HCT116 (cell line): ENCODE results near the gene LAS1L.

ENCODE experiments used
- EZH2 ChIP-seq: fragments of 200-600 bp; sonication (generic); IDR thresholded peaks from 2 replicates; pipeline ENCODE4 v1.6.1; 2017; ENCODE audit warnings: antibody characterized with exemption, mixed run types
- EZH2phosphoT487 ChIP-seq: fragments of 200-600 bp; IDR thresholded peaks from 2 replicates; pipeline ENCODE4 v1.6.1; 2018; ENCODE audit warnings: antibody characterized with exemption, borderline replicate concordance
- JUND ChIP-seq: IDR thresholded peaks from 2 replicates; pipeline ENCODE4 v1.6.1; 2012
- POLR2A ChIP-seq: IDR thresholded peaks from 2 replicates; pipeline ENCODE4 v1.7.0; 2011; ENCODE audit warnings: borderline replicate concordance; ENCODE audit not compliant: insufficient read depth, insufficient read length; ENCODE audit errors: extremely low read depth
- POLR2AphosphoS5 ChIP-seq: IDR thresholded peaks from 2 replicates; pipeline ENCODE4 v1.6.1; 2011; ENCODE audit warnings: mild to moderate bottlenecking, low read depth, low read length, moderate library complexity
- SP1 ChIP-seq: IDR thresholded peaks from 2 replicates; pipeline ENCODE4 v1.6.1; 2012; ENCODE audit warnings: low read depth
- YY1 ChIP-seq: IDR thresholded peaks from 2 replicates; pipeline ENCODE4 v1.6.1; 2011; ENCODE audit warnings: low read length, low read depth, moderate library complexity, mild to moderate bottlenecking; ENCODE audit not compliant: insufficient replicate concordance; ENCODE audit errors: extremely low read depth
- ZFX ChIP-seq: fragments of 450-650 bp; IDR thresholded peaks from 2 replicates; pipeline ENCODE4 v1.6.1; 2017
- TF ChIP-seq, protein P1 (sequence below), 3 experiments: fragments of 200-600 bp in 1 of 3; sonication (generic) in 1 of 3; IDR thresholded peaks in 2 of 3; conservative IDR thresholded peaks in 1 of 3; 2 replicates each; pipeline ENCODE4 v1.5.1; 2012 to 2017; ENCODE audit warnings: low read depth in 2 of 3, low read length in 2 of 3, antibody characterized with exemption in 1 of 3, borderline replicate concordance in 1 of 3, control low read depth in 1 of 3, mild to moderate bottlenecking in 1 of 3, mixed read lengths in 1 of 3, mixed run types in 1 of 3, moderate library complexity in 1 of 3; ENCODE audit not compliant: insufficient read depth in 1 of 3
- TF ChIP-seq, protein P2 (sequence below): IDR thresholded peaks from 2 replicates; pipeline ENCODE4 v1.6.1; 2012
- TF ChIP-seq, protein P3 (sequence below): IDR thresholded peaks from 2 replicates; pipeline ENCODE4 v1.6.1; 2011; ENCODE audit warnings: mild to moderate bottlenecking, low read length, moderate library complexity; ENCODE audit not compliant: insufficient replicate concordance; ENCODE audit errors: extremely low read depth

DNA sequence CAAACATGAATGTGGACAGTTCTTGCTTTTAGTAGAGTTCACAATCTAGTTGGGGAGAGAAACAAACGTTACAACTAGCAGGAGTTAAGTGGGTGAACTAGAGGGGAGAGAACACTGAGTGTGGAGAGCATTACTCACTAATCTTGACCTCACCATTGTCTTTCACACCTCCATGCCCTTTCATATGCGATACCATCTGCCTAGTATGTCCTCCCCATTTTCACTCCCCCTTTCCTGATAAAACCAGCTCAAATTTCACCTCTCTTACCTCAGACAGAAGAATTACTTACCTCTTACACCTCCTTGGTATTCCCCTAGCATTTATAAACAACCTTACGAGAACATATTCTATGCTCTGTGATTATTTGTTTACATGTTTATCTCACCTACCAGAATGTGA, 53.6 kb downstream of the LAS1L start:
- no peak for TF ChIP-seq EZH2
- TF ChIP-seq, protein P1, sequence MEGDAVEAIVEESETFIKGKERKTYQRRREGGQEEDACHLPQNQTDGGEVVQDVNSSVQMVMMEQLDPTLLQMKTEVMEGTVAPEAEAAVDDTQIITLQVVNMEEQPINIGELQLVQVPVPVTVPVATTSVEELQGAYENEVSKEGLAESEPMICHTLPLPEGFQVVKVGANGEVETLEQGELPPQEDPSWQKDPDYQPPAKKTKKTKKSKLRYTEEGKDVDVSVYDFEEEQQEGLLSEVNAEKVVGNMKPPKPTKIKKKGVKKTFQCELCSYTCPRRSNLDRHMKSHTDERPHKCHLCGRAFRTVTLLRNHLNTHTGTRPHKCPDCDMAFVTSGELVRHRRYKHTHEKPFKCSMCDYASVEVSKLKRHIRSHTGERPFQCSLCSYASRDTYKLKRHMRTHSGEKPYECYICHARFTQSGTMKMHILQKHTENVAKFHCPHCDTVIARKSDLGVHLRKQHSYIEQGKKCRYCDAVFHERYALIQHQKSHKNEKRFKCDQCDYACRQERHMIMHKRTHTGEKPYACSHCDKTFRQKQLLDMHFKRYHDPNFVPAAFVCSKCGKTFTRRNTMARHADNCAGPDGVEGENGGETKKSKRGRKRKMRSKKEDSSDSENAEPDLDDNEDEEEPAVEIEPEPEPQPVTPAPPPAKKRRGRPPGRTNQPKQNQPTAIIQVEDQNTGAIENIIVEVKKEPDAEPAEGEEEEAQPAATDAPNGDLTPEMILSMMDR (IDR thresholded peaks at IDR 0.05 in 2 of 3, conservative IDR thresholded peaks at IDR 0.05 in 1 of 3; ENCODE audit: borderline replicate concordance in 1 of 3, insufficient read depth in 1 of 3, low read depth in 2 of 3, low read length in 2 of 3) = no peak
- no peak for TF ChIP-seq EZH2phosphoT487
- TF ChIP-seq, protein P2, sequence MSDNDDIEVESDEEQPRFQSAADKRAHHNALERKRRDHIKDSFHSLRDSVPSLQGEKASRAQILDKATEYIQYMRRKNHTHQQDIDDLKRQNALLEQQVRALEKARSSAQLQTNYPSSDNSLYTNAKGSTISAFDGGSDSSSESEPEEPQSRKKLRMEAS = no peak
- TF ChIP-seq POLR2AphosphoS5 = no peak
- no peak for TF ChIP-seq POLR2A
- TF ChIP-seq SP1 = no peak
- TF ChIP-seq JUND = no peak
- TF ChIP-seq, protein P3, sequence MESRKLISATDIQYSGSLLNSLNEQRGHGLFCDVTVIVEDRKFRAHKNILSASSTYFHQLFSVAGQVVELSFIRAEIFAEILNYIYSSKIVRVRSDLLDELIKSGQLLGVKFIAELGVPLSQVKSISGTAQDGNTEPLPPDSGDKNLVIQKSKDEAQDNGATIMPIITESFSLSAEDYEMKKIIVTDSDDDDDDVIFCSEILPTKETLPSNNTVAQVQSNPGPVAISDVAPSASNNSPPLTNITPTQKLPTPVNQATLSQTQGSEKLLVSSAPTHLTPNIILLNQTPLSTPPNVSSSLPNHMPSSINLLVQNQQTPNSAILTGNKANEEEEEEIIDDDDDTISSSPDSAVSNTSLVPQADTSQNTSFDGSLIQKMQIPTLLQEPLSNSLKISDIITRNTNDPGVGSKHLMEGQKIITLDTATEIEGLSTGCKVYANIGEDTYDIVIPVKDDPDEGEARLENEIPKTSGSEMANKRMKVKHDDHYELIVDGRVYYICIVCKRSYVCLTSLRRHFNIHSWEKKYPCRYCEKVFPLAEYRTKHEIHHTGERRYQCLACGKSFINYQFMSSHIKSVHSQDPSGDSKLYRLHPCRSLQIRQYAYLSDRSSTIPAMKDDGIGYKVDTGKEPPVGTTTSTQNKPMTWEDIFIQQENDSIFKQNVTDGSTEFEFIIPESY = no peak
- TF ChIP-seq ZFX = no peak
- TF ChIP-seq YY1 = no peak
